HG02870 (cell line): ENCODE data around the gene CCDC15.
A peak's percentile ranks its signal among the peaks of the same experiment; 100 is the strongest.
"Not testable (repeated sequence)": the region's sequence is repeated elsewhere in the genome, so short reads cannot be mapped to it uniquely, and the experiment has no call there.

Experiments
- ATAC-seq: cut with Tn5 transposase; IDR thresholded peaks from one replicate; pipeline ENCODE4 v1.9.1; 2021; ENCODE audit warnings: mild to moderate bottlenecking, moderate library complexity; ENCODE audit not compliant: unreplicated experiment

Gene CCDC15

DNA sequence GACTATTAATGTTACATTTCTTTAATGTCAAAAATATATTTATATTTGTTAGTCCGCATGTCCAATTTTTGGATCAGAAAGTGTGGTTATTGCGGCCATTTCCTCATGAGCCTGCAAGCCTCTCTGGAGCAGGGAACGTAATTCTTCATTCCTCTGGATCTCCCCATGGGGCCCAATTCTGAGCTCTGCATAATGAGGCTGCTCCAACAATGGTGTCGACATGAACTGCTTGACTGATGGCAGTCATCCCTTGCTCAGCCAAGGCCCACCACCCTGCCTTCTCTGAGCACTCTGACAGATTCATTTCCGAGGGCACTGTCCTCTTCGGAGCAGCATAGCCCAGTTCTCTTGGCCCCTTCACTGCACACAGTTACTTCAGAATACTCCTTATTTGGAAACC is 15.0 kb upstream of the CCDC15 start:
- no peak for ATAC-seq

DNA sequence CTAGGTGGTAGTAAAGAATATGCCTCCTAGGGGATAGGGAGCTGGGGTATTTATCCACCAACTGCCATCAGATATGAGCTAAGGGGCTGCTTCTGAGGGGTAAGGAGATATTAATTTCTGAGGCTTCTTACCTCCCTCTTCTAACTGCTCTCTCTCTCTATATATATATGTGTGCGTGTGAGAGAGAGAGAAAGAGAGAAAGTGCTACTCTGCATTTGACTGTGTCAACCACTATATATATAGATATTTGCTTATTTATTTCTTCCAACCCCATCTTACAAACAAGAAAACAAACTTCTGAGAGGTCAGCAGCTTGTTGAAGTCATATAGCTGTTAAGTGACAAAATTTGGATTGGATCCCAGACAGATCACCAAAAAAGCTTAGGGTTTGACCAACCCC is 12.3 kb upstream of the CCDC15 start:
- ATAC-seq, result peak; percentile 82

DNA sequence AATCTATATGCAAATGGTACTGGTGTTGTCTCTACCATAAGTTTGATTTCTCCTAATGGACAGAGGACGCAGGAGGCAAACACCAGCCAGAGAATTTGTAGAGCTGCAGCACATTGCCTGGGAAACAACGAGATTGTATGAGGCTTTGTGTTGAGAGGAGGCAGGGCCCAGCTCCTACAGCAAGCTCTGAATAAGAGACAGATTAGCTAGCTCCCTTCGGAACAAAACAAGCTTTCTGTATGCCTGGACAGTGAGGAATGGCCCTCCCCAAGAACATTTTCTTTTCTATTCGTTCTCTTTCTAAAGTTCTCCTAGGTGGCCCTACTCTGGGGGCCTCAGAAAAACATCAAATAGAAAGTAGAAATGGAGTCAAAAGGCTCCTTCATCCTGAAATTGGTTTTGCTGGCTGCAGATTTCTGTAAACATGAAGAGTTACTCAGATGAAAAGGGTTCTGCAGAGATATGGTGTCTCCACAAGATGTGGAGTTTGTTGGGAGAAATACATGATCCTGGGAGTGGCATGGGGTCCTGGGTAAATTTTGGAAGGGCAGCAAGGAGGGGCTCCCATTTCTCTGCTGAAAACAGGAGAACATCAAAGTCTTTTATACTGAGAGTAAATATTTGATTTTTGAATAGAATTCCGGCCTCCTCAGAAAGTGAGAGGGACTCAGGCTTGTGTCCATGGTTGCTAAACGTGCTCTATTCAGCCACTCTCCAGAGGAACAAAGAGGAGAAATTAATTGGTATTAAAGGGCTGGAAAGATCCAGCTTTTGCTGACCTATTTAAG is 11.3 kb upstream of the CCDC15 start:
- no peak for ATAC-seq

DNA sequence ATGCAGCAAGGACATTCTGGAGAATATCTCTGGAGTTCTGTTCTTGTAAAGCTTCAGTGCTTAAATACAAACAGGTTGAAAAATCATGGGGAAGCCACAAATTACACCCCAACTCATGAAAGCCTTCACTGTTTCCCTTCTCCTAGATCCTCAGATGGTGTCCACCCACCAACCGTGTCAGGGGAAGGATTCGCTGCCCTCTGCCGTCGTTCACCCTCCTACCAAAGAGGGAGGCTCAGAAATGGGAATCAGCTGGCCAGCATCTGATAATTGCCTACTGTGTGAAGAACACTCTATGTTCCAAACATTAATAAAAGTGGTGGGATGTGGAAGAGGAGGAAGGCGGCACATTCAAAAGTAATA is 10.8 kb upstream of the CCDC15 start:
- ATAC-seq, result no peak

DNA sequence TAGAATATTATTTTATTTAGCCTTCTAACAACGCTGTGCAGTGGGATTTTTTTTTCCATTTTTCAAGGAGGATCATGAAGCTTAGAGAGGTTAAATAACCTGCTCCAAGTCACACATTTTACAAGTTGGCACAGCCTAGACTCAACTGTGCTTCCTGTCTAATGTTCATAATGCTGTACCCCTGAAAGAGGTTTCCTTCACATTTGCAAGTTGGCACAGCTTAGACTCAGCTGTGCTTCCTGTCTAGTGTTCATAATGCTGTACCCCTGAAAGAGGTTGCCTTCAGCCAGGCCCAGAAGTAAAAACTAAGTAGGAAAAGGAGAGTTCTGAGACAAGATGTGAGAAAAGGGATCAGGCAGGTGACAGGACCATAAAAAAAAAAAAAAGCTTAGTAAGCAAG is 10.3 kb upstream of the CCDC15 start:
- ATAC-seq, result no peak

DNA sequence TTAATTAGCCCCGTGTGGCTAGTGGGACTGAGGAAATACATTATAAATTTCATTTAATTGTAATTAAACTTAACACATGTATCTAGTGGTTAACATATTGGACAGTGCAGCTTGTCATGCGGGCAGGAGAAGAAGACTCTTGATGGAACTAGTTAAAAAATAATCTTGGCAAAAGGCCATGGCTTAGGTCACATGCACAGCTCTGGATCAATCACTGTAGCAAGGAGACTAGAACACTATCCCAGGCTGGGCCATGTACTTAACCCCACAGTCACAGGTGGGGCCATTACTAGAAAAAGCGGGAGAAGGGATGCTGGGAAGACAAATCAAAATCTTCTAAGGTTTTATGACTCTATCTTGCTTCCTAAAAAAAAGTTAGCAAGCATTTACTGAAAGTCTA is 9.4 kb upstream of the CCDC15 start:
- no peak for ATAC-seq

DNA sequence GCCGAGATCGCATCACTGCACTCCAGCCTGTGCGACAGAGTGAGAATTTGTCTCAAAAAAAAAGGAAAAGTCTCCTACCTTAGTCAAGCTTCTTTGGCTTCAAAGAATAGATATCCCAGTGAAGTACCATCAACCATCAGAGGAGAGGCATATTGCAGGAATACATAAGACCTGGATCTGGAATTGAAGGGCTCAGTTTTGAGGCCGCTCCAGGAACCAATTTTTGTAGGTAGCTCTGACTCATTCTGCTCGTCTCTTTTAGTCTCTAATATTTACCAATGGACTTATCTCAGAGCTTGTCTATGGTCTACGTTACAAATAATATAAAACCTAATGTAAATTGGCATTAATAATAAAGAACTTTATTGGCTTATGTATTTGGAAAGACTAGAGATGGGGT is 8.2 kb upstream of the CCDC15 start:
- no peak for ATAC-seq

DNA sequence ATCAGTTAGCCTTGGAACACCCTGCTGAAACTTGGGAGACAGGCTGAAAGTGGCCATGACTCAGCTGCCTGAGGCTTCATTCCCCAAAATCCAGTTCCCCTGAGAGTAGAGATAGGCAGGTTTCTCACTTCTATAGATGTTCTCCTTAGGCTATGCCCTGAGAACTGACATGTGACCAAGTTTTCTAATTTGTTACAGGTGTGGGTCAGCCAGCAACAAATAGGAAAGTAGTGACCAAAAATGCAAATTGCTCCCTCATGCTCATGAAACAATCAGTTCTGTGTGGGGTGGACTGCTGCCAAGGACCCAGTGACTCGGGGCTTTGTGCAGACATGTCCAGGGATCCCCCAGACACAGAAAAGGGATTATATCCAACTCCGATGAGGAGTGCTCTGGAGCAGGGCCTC is 7.3 kb upstream of the CCDC15 start:
- no peak for ATAC-seq

DNA sequence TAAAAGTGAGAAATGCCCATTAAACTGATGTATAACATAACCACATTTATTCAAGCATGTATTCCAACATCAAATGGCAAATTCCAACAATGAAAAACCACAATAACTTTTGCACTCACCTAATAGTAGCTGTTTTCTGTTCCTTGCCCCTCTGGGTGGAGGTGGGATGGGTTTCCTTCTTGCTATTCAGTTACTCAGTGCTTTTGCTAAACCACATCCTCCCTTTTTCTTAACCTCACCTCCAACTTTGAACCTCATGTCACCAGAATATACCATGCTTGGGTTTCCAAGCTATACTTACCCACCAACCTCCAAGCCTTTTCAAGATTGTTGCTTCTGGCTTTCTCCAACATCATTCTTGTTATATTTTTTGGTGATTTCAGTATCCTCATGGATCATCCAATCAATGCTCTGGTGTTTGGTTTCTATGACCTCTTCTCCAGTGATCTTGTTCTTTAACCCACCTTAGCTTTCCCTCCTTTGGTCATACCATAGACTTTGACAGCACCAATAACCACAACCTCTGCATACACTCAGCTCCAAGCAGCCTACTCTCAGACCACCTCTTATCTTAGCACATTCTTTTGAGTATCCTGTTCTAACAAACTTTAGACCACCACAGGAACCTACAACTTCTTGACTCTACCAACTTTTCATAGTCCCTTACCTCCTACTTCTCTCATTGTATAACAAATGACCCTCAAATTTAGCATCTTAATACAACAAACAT is 3.2 kb upstream of the CCDC15 start:
- ATAC-seq, result no peak

DNA sequence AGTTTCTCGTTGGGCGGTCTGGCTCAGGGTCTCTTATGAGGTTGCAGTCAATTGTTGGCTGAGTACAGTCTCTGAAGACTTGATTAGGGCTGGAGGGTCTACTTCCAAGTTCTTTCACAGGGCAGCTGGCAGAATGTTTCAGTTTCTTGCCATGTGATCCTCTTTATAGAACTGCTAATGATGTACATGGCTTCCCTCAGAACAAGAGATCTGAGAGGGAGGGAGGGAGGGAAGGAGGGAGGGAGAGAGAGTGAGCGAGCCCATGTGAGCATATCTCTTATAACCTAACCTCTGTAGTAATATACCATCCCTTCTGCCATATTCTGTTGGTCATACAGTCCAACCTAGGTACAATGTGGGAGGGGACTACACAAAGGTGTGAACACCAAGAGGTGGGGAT is 2.7 kb upstream of the CCDC15 start:
- ATAC-seq, result no peak

DNA sequence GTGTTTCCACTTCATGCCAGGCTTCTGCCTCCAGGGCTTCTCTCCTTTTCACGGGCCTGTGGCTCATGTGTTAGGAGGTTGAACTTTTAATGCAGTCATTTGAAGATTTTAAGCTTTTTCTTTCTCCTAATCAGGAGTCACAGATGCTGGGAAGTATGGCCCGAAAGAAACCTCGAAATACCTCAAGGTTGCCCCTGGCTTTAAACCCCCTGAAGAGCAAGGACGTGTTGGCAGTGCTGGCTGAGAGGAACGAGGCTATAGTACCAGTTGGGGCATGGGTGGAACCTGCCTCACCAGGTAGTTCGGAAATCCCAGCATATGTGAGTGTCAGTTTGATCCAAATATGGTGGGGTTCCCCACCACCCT is 571 bp downstream of the CCDC15 start:
- no peak for ATAC-seq

DNA sequence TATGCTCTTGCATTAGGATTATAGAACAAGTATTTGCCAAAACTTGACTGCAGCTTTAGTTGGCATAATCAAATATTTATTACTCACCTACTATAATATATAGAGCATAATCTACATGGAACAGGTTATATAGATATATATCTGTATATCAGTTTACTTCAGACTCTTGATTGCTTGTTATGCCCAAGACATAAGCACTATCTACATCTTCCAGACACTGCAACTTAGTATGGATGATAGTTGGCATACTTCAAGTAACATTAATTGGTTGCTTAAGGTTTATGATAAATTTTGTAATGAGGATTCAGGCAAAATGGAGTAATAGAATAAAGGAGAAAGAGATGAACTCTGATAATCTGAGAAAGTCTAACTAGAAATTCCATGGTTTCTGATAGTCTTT is 1.0 kb downstream of the CCDC15 start:
- no peak for ATAC-seq

DNA sequence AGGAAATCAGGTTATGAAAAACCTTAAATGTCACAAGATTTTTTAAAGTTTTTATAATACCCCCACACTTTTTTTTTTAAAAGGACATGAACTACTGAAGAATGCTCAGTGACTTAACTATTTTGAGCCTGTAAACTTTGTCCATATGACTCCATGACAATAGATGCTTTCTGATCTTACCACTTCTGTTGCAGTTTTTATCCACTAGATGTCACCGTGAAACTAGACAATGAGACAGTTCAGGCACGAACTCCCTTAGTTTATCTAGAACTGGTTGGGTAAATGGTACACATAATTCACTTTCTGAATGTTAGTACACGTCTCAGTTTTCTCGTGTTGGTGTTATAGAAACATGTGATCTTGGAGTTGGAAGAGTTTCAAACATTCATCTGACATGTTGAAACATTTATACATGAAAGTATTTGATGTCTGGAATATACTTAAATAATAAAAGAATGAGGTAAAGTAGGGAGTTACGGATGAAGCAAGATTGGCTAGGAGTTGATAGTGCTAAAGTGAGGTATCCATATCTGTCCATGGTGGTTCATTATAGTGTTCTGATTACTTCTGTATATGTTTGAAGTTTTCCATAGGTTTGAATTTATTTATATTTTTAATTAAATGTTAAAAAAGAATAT is 8.1 kb downstream of the CCDC15 start:
- ATAC-seq, result peak; percentile 80

DNA sequence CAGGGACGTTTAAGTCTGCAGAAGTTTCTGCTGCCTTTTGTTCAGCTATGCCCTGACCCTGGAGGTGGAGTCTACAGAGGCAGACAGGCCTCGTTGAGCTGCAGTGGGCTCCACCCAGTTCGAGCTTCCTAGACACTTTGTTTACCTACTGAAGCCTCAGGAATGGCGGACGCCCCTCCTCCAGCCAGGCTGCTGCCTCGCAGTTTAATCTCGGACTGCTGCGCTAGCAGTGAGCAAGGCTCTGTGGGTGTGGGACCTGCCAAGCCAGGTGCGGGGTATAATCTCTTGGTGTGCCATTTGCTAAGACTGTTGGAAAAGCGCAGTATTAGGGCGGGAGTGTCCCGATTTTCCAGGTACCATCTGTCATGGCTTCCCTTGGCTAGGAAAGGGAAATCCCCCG is 14.2 kb downstream of the CCDC15 start:
- not testable (repeated sequence) for ATAC-seq

DNA sequence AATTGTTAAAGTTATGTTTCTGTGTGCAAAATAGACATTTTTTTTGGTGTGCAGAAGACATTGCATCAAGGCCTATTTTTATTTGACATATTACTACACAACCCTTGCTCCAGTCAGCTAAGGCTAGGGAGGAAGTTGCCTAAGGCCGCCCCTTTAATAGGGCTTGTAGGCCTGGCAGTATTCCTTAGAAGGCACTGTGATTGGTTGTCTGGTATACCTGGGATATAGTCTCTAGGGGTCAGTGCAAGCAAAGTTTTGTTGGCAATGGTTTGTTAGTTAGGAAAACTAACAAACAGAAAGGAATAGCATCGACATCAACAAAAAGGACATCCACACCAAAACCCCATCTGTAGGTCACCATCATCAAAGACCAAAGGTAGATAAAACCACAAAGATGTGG is 16.9 kb downstream of the CCDC15 start:
- ATAC-seq, result no peak

DNA sequence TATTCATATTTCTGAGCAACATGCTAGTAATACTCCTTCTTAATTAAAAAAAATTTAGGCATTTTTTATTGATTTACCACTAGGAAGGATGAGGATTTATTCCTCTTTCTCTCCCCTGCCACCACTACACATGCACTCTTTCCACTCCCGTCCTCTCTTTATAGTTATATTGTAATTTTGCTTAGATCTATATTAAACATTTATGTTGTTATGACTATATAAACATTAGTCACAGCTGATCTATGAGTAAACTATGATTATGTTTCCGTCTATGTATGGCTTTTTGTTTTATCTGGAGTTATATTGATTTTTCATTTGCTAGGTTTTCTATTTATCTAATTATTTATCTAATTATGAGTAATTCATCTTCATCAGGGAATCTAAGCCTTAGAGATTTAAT is 17.8 kb downstream of the CCDC15 start:
- ATAC-seq, result no peak

DNA sequence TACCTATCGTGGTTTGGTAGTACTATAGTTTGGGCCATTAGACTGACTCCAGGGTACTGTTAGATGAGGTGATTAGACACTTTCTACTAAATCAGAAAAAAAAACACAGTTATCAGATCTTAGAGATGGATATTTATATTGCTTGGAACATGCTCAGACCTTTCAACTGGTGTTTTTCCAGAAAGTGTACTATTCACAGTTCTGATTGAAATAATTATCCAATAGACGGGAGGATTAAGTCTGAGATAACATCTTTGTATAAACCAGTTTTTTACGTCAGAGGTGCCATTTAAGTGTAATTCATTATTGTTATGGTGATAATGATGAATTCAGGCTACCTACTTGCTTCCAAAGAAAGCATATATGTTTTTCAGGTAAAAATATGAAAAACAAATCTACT is 22.5 kb downstream of the CCDC15 start:
- no peak for ATAC-seq

DNA sequence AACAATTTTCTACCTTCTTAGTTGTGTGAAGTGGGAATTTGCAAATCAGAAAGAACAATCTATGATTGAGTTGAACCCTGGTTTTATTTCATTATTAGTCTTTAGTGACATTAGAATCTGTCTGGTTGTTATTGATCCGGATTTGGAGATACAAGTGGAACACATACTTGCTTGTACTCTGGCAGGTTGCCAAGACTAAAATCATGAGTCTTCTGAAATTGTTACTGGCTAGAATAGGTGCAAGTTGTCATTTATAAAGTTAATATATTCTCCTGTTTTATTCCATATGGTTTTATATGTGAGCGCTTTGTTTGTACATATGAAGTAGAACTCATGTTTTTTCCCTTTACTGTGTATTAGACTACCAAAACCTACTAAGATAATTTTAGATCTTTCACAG is 23.0 kb downstream of the CCDC15 start:
- no peak for ATAC-seq

DNA sequence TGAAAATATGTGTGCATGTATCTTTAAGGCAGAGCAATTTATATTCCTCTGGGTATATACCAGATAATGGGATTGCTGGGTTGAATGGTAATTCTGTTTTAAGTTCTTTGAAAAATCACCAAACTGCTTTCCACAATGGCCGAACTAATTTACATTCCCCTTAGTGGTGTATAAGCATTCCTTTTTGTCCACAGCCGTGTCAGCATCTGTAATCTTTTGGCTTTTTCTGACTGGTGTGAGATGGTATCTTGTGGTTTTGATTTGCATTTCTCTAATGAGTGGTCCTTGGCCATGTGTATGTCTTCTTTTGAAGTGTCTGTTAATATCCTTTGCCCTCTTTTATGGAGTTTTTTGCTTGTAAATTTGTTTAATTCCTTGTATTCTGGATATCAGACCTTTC is 24.3 kb downstream of the CCDC15 start:
- no peak for ATAC-seq

DNA sequence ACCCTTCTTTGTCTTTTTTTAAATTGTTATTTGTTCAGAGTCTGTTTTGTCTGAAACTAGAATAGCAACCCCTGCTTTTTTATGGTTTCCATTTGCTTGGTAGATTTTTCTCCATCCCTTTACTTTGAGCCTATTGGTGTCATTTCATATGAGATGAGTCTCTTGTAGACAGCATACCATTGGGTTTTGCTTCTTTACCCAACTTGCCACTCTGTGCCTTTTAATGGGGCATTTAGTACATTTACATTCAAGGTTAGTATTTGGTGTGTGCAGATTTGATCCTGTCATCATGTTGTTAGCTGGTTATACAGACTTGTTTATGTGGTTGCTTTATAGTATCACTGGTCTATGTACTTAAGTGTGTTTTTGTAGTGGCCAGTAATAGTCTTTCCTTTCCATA is 28.0 kb downstream of the CCDC15 start:
- ATAC-seq, result no peak

DNA sequence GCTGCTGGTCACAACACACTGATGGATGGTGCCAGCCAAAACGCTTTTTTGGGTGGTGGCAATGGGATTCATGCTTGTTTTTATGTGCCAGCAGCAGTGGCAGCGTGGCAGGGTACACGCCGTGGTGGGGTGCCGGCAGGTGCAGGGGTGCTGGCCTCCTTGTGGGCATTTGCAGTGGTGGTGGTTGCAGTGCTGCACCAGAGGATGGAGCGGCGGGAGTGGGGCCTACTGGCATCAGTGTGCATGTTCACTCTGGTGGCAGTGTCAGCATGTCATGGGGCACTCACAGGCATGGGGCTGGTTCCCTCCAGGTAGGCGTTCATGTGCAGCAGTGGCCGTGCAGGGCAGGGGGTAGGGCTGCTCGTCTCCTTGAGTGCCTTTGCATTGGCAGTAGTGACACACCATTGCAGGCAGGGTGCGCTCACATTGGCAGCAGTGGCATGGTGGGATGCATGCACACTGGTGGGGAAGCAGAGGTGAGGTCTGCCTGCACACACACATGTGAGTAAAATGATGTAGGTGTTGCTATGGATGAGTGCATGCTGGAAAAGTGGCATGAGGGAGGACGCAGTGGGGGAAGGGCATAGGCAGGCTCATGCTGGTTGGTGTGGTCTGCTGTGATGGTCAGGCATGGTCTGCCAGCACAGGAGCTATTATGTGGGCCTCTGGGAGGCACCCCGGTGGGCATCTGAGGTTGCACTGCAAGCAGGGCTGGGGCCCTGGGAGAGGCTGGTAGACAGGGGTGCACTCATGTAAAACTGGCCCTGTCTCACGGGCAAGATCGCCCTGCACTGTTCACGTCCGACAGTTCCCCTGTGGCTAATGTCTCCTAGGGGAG is 29.9 kb downstream of the CCDC15 start:
- ATAC-seq, result no peak

DNA sequence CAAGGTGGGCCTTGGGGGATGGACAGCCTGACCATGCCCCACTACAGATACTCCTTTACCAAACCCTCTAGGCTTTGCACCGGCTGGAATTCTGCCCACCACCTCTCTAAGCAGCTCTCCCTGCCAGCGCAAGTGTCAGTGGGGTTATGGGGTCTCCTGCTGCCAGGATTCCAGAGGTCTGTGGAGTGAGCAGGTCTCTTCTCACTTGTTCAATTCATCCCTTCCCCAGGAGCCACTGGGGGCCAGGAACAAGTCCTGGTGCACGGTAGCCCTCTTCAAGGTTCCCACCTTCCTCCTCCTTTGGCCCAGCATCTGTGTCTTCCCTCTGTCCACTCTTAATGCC is 30.5 kb downstream of the CCDC15 start:
- no peak for ATAC-seq
